Stimulated activated CD4-positive, alpha-beta T cell treated with anti-CD3 and anti-CD28 coated beads, Interleukin-12 subunit alpha, Interleukin-12 subunit beta, amount 100 ng/mL, for 48 hours (primary cell): ENCODE measurements around the gene CPNE9.

Experiments
- DNase-seq, 3 donors: peaks; one replicate each; pipeline ENCODE4 v3.0.0-alpha.2; 2020; ENCODE audit warnings: low read depth in 2 of 3, low spot score in 1 of 3

CPNE9 gene

DNA sequence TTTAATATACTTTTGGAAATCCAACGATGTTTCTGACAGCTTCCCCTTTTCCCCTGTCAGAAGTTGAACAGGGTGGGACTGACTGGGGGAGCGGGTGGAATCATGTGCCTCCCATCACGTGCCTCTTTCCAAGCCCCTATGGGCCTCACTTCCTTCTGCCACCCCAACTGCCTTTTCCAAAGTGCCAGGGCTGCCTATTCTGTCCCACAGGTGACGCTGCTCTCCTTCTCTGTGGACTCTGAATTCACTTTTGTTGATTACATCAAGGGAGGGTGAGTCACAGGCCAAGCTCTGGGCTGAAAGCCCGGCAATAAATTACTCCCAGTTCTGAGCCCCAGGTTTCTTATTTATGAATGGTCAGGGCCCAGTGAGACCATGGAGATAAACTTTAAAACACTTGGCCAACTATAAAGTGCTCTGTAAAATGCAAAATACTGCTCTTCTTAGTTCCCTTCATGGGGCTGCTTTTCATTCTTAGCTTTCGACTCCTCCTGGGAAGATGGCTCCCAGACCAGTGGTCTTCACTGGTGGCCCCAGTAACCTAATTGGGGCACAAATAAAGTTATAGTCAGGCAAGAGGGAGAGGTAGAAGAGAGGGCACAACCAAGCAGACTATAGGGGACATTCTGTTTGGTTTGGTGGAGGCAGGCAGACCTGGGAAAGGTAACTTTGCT is 12.3 kb downstream of the CPNE9 start:
- DNase-seq, result peak in 2 of 3 donors; percentile 28 to 40

DNA sequence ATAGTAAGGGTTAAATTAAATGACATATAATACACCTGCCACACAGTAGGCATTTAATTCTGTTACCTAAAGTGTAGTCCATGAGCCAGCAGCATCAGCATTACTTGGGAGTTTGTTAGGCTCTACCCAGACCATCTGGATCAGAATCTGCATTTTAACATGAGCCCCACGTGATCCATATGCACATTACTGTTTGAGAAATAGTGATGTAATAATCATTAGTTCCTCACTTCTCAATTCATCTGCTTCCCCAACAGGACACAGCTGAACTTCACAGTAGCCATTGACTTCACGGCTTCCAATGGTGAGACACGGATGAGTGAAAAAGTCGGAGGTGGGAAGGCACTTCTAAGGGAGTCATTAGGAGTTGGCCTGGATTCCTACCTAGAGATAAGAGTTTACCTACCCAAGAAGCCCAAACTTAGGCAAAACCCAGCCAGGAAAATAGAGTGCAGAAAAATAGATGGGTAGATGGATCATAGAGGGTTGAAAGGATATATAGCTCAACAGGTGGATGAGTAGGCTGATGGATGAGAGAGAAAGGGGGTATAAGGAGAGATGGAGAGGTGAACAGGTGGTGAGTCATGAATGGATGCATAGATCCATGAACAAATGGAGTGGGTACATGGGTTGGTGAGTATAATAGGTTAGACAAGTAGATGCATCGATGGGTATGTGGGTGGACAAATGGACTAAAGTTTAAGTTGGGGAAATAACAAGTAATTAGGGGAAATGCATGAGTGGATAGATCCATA is 13.3 kb downstream of the CPNE9 start:
- no peak for DNase-seq

DNA sequence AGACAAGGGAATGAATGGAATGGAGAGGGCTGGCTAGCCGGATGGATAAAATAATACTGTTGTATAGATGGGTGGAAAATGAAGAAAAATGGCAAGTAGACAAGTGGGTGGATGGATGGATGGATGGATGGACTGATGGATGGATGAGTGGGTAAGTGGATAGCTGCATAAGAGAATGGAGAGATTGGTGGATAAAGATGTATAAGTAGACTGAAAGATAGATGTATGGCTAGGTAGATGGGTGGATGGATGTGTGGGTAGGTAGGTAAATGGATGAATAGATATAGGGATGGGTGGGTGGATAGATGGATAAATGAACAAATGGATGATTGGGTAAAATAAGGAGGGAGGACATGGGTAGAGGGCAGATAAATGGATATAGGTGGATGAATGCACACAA is 13.9 kb downstream of the CPNE9 start:
- no peak for DNase-seq

DNA sequence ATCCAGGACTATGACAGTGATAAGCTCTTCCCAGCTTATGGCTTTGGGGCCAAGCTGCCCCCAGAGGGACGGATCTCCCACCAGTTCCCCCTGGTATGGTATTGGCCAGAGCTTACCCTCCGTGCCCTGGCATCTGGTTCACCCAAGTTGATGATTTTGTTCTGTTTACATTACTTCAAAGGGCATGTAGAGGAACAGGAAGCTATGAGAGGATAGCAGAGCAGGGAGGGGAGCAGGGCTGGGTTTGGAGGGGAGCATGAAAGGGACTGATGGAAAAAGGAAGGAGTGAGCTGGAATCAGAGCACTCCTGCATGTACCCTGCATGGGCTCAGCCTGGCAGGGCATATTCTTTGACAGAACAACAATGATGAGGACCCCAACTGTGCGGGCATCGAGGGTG is 14.5 kb downstream of the CPNE9 start:
- no peak for DNase-seq

DNA sequence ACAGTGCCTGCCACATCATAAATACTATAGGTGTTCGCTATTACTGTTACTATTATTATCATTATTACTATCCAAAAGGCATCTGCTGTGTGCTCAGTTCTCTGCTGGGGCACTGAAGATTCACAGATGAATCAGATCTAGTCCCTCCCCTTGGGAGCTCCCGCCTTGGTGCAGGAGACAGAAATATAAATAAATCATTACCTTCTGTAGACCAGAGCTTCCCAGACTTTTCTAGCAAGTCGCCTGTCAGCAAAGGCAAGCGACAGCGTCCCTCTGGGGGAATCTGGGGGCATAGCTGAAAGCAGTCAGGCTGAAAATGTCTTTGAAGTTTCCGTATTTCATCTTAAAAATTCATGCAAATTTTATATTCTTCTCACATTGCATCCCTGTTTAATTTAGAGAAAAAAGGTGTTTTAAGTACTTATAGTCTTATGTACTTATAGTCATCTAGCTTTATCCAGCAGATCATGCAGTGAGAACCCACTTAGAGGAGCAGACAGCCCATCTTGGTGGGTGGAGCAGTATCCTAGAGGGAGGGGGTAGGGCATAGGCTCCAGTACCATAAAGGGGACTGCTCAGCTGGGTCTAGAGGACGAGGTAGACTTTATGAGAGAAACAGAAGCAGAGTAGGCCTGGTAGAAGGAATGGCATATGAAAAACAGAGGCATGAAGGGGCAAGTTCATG is 17.5 kb downstream of the CPNE9 start:
- DNase-seq, result no peak

DNA sequence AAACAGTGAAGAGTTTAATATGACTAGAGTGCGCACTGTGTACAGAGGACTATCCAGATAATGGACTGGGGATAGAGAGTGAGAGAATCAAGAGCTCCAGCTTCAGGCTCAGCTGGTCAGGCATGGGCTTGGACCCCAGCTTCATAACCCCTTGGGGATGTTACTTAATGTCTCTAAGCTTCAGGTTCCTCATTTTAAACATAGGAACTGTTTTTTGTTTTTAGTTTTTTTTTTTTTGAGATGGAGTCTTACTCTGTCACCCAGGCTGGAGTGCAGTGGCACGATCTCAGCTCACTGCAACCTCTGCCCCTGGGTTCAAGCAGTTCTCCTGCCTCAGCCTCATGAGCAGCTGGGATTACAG is 18.0 kb downstream of the CPNE9 start:
- no peak for DNase-seq

DNA sequence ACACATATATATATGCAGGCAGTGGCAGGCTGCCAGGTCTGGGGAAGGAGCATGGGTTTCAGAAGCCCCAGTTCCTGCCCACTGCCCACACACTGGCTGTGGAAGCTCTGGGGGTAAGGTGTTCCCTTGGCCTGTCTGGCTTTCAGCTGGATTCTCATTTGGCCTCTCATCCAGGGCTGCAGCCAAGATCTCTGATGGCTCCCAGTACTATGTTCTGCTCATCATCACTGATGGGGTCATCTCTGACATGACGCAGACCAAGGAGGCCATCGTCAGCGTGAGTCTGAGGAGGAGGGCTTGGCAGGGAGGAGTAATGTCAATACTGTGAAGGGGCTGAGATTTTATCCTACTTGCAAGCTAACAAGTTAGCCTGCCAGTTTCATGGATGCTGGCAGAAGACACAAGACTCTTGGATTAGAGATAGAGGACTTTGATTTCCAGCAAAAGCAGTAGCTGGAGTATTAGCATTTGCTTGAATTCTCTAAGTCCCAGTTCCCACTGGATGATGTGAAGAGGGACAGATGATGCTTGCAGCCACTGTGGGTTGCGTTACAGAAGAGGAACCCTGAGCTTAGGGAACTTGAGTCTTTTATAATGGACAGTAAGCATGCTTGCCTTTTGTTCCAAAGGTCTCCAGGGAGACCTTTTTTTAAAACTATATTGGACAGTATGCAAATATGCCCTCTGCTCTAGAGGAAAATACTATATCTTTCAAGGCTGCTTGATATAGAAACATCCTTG is 22.3 kb downstream of the CPNE9 start:
- no peak for DNase-seq

DNA sequence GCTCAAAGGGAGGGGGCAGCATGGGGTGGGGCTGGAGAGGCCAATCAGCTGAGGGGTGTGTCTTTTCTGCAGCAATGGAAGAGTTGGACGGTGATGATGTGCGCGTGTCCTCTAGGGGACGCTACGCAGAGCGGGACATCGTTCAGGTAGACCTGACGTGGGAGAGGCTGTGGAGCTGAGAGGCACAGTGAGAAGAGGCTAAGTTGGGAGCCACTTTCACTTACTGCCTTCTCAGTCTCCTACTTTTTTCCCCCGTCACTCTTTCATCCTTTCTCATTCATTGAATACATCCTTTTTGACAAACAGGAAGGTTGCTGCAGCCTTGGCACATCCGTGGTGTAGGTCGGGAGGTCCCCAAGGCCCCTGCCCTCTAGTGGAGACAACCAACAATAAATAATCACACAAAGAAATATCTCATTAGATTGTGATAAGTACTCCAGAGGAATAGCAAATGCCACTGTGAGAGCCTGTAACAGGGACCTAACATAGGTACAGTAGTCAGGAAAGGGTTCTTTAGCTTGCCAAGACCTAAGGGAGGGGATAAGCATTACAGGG is 23.5 kb downstream of the CPNE9 start:
- DNase-seq, result peak; percentile 47 to 57 (median 54)

DNA sequence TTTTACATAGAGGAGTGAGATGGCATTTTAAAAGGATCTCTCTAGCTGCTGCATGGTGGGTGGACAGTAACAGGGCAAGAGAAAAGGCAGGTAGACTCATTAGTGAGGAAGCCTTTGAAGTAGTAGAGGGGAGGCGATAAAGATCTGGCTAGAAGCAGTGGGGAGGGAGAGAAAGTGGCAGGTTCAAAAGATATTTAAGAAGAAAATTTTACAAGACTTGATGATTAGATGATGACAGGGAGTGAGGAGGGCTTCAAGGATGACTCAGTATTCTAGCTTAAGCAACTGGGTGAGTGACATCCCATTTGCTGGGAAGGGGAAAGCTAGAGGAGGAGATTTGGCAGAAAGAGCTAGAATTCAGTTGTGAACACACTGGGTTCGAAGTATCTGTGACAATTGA is 24.1 kb downstream of the CPNE9 start:
- DNase-seq, result no peak

DNA sequence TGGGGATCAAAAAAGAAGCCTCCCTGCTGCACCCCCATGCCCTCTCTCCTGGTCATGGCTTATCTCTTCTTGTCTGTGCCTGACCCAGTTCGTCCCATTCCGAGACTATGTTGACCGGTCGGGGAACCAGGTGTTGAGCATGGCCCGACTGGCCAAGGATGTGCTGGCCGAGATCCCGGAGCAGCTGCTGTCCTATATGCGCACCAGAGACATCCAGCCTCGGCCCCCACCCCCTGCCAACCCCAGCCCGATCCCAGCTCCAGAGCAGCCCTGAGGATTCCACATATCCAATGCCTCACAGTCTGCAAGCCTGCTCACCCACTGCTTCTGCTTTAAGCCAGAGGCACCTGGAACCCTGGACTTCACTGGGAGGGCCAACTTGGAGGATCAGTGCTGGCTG is 25.8 kb downstream of the CPNE9 start:
- no peak for DNase-seq

DNA sequence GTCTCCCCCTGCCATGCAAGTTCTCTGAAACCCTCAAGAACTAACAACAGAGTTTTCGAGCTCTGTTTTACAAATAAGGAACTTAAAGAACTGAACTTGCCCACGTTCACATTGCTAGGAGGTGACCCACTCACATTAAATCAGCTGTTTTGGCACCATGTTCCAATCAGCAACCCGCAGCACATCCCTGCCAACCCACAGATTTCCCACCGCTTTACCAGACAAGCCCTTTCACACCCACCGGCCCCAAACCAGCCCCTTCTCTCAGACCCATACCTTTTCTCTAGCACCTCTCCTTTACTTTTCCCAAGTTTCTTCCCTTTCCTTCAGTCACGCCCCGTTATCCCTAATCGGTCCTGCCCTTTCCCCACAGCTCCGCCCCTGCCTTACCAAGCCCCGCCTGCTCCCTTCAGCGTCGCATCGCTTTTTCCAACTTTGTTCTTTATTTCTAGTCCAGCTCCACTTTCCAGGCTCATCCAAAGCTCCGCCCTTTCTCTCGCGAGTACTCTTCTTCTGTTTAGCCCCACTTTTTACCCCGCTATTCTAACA is 27.1 kb downstream of the CPNE9 start:
- DNase-seq, result no peak

DNA sequence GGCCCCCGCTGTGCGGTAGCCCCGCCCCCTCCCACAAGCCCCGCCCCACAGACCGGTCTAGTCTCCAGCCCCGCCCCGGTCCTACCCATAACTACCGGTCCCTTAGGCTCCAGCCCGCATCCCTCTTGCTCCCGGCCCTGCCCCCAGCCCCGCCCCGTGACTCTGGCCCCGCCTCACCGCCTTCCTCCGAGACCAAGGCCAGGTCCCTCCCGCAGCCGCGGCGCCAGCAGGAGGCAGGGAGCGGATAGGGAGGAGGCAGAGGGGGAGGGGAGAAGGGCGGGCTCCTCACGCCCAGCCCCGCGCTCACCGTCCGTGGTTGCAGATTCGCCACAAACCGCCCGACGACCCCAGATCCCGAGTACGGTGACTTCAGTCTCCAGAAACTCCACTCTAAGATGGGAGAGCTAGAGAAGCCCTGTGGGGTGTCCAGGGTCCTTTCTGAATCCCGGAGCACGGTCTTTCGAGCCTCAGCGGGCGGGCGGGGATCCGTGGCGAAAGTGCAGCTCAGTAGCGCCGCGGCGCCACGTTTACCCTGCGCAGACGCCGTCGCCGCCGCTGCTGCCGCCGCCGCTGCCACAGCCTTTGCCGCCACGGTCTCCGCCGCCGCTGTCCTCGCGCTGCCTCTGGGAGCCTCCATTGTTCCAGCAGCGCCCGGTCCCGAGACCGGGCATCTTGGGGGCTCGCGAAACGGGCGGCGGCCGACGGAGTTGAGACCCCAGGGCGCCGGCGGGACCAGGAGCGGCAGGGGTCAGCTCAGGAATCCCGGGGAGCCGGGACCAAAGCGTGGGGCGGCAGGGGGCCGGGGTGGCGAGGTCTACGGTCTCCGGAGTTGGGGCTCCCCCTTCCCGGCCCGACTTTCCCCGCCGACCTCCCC is 27.8 kb downstream of the CPNE9 start, which contains the start of gene BRPF1:
BRPF1 (plus strand) TSS at position 530 of the 874 bp plus-strand sequence. CDS start 2,406 bp downstream, outside the sequence.
- peak; percentile 99 to 100 (median 99) for DNase-seq

DNA sequence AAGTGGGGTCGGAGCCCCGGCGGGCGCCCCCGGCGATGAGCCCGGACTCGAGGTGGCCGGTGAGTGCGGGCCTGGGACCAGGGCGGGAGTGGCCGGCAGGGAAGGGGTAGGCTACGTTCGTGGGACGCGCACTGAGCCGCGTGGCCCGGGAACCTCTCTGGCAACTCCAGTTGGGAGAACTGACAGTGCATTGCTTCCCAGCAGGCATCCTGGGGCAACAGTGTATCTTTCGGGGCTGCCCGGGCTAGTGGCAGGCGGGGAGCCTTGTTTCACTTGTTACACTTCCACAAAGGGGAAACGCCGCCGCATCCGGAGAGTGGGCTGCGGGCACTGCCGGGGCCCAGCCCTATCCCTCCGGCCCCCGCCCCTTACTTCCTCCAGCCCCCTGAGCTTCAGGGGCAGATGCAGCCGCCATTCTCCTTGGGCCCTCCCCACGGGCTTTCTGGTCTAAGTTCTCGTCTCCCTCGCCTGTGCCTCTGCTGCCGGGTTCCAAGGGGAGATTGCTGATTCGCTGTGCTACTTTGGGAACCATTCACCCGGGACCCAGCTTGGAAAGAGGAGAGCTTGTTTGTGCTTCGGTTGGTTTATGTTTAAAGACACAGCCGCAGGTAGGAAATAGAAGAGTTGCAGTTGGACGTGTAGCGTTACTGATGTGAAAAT is 28.6 kb downstream of the CPNE9 start:
- DNase-seq, result no peak

DNA sequence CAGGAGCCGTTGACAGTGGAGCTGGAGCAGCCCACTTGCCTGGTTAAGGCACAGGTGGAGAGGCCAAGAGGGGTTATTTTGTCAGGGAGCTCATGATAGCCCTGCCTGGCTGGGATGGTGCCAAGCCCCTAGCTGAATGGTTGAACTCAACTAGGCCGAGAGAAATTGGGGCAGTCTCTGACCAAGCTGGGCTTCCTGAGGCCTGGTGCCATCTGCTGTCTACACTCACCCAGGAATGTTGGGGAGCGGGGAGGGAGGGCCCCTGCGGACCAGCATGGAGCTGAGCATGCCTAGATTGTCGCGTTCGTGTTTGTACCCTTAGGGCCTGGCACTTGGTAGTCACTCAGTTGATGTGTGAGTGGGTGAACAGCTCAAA is 29.1 kb downstream of the CPNE9 start:
- DNase-seq, result no peak

DNA sequence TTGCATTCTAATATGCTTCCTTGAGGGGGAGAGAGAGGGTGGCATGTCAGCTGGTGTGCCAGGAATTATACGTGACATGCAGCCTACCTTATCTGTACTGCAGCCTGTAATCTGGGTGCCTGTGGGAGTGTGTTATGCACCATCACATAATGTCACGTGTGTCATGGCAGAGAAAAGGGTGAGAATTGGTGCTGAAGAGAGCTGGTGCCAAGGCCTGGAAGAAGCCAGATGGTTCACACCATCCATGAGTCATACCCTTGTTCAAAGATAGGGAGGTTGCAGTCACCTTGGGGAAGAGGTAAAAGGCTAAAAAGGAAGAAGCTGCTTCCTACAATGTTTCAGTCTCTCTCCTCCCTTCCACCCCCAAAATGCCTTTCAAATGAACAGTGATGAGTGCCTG is 33.2 kb downstream of the CPNE9 start:
- DNase-seq, result no peak

DNA sequence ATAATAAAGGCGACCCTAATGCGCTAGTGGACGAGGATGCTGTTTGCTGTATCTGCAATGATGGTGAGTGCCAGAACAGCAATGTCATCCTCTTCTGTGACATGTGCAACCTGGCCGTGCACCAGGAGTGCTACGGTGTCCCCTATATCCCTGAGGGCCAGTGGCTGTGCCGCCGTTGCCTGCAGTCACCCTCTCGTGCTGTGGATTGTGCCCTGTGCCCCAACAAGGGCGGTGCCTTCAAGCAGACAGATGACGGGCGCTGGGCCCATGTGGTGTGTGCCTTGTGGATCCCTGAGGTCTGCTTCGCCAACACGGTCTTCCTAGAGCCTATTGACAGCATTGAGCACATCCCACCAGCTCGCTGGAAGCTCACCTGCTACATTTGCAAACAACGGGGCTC is 35.5 kb downstream of the CPNE9 start:
- DNase-seq, result no peak

DNA sequence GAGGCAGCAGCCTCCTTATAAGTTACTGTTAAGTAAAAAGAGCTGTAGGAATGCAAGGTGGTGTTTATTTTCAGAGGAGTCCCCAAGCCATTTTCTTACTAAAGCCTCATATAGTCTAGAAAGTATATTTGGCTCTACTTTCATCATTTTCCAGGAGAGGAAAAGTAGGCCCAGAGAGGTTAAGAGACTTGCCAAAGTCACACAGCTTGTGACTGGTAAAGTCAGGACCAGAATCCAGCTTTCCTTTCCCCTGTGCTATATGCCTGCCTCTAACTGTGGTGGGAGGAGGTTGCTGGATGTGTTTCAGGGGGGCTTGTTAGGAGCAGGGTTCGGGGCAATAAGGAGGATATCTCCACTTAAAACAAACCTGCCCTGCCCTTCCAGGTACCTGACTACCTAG is 38.9 kb downstream of the CPNE9 start:
- no peak for DNase-seq

DNA sequence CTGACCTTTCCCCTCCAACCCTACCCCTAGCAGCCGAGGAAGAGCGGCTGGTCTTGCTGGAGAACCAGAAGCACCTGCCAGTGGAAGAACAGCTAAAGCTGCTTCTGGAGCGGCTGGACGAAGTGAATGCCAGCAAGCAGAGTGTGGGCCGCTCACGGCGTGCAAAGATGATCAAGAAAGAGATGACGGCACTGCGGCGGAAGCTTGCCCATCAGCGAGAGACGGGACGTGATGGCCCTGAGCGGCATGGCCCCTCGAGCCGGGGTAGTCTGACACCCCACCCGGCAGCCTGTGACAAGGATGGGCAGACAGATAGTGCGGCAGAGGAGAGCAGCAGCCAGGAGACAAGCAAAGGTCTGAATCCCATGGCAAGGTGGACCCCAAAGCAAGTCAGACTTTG is 39.9 kb downstream of the CPNE9 start:
- no peak for DNase-seq

DNA sequence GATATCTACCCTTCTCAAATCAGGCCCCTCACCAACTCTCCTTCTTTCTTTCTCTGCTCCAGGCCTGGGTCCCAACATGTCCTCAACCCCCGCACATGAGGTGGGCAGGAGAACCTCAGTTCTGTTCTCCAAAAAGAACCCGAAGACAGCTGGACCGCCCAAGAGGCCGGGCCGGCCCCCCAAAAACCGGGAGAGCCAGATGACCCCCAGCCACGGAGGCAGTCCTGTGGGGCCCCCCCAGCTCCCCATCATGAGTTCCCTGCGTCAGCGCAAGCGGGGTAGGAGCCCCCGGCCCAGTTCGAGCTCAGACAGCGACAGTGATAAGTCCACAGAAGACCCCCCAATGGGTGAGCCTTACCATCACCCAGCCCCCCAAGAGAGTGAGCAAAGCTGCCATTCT is 40.5 kb downstream of the CPNE9 start:
- DNase-seq, result no peak

DNA sequence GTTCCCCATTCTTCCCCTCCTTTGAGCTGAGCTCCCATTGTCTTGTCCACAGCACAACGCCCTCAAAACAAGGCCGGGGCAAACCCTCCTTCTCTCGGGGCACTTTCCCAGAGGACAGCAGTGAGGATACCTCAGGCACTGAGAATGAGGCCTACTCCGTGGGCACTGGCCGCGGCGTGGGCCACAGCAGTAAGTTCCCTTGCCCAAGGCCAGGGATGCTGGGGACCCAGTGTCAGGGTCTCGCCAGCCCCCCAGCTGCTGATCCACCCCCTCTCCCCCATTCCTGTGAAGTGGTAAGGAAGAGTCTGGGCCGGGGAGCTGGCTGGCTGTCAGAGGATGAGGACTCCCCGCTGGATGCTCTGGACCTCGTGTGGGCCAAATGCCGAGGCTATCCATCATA is 41.9 kb downstream of the CPNE9 start:
- DNase-seq, result no peak
